Astrocyte of the spinal cord (primary cell): Measurements from ENCODE around the gene ATP13A1.
A peak's percentile ranks its signal among the peaks of the same experiment; 100 is the strongest.

ENCODE experiments used
- DNase-seq: peaks from one replicate; pipeline ENCODE4 v3.0.0; 2011; ENCODE audit warnings: low read depth, low spot score
- H3K4me3 ChIP-seq: 2 replicates; pipeline ENCODE4 v1.5.1; 2011; ENCODE audit warnings: low read depth, mild to moderate bottlenecking, low read length, moderate library complexity
- CTCF ChIP-seq: IDR thresholded peaks from 2 replicates; pipeline ENCODE4 v1.5.1; 2012; ENCODE audit warnings: low read depth, mild to moderate bottlenecking, low read length, inconsistent platforms
- in situ Hi-C: cut with HindIII; loops from 2 replicates; pipeline ENCODE4 v1.10.0; 2017; ENCODE audit warnings: low sequenced_read_pairs

ATP13A1 gene

GRCh38 chr19:19644054-19644388 is 19.5 kb downstream of the ATP13A1 start:
- no peak for TF ChIP-seq CTCF
- DNase-seq: no peak
- in situ Hi-C loops: no loop called here
- H3K4me3 ChIP-seq: no peak overlapping the region

- TF ChIP-seq CTCF: peak; percentile 82
- in situ Hi-C loops: no loop called here
- DNase-seq: peak; percentile 24
- peak within 1 kb of the TSS; percentile 87 for H3K4me3 ChIP-seq
Measured at GRCh38 chr19:19643158-19644053, 20.1 kb downstream of the ATP13A1 start, which contains the start of gene GMIP. Gene GMIP, minus strand, starts transcription at chr19:19643657. Its CDS starts 128 bp downstream, at chr19:19643529.

GRCh38 chr19:19642506-19643157 is 20.8 kb downstream of the ATP13A1 start:
- no peak for TF ChIP-seq CTCF
- in situ Hi-C loops: no loop called here
- DNase-seq: no peak
- H3K4me3 ChIP-seq: peak overlapping the region; percentile 87

GRCh38 chr19:19637523-19638251 is 25.8 kb downstream of the ATP13A1 start:
- no peak for DNase-seq
- no peak overlapping the region for H3K4me3 ChIP-seq
- no peak for TF ChIP-seq CTCF
- in situ Hi-C loops: no loop called here

- in situ Hi-C loops: no loop called here
Measured at GRCh38 chr19:19637186-19637522, 26.3 kb downstream of the ATP13A1 start.

More at GRCh38 chr19:19637186-19637522, 26.3 kb downstream of the ATP13A1 start:
- no peak for DNase-seq
- TF ChIP-seq CTCF: no peak
- no peak overlapping the region for H3K4me3 ChIP-seq
